Measurements from ENCODE around the gene COL9A2.
A peak's percentile ranks its signal among the peaks of the same experiment; 100 is the strongest.

The COL9A2 gene

DNA sequence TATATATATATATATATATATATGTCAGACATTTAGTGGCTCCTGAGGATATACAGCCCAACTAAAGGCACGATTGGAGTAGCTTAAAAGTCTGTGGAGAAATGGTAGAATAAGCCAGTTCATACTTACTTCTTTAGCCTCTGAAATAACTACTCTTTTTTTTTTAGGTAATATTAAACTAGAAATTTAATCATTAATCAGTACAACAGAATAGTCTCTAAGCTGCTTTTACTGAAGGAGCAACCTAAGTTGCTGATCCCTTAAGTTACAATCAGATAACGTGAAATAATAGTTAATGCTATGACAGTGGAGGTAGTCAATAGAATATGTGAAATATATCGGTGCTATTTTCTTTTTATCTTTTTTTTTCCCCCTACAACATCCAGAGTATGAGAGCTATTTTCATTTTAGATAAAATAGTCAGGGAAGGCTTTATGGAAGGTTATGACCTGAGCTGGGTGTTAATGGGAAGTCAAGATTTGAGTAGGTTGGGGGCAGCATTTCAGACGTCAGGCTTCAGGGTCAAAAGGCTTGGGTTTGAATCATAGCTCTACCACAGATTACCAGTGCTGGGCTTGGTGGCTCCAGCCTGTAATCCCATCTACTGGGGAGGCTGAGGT, 43.4 kb downstream of the COL9A2 start:
- TF ChIP-seq, protein P1, sequence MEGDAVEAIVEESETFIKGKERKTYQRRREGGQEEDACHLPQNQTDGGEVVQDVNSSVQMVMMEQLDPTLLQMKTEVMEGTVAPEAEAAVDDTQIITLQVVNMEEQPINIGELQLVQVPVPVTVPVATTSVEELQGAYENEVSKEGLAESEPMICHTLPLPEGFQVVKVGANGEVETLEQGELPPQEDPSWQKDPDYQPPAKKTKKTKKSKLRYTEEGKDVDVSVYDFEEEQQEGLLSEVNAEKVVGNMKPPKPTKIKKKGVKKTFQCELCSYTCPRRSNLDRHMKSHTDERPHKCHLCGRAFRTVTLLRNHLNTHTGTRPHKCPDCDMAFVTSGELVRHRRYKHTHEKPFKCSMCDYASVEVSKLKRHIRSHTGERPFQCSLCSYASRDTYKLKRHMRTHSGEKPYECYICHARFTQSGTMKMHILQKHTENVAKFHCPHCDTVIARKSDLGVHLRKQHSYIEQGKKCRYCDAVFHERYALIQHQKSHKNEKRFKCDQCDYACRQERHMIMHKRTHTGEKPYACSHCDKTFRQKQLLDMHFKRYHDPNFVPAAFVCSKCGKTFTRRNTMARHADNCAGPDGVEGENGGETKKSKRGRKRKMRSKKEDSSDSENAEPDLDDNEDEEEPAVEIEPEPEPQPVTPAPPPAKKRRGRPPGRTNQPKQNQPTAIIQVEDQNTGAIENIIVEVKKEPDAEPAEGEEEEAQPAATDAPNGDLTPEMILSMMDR (IDR thresholded peaks at IDR 0.05; ENCODE audit: control insufficient read depth, extremely low read depth, insufficient read depth), result no peak
- DNase-seq (ENCODE audit: low read depth), result no peak
- H3K4me3 ChIP-seq (ENCODE audit: low read depth, low read length), result no peak overlapping the region

- no peak for DNase-seq (ENCODE audit: low read depth)
- H3K4me3 ChIP-seq (ENCODE audit: low read depth, low read length), result no peak overlapping the region
- TF ChIP-seq, protein P1 (IDR thresholded peaks at IDR 0.05; ENCODE audit: control insufficient read depth, extremely low read depth, insufficient read depth), result no peak
Observed at GRCh38 chr1:40272653-40273213, 44.4 kb downstream of the COL9A2 start.

DNA sequence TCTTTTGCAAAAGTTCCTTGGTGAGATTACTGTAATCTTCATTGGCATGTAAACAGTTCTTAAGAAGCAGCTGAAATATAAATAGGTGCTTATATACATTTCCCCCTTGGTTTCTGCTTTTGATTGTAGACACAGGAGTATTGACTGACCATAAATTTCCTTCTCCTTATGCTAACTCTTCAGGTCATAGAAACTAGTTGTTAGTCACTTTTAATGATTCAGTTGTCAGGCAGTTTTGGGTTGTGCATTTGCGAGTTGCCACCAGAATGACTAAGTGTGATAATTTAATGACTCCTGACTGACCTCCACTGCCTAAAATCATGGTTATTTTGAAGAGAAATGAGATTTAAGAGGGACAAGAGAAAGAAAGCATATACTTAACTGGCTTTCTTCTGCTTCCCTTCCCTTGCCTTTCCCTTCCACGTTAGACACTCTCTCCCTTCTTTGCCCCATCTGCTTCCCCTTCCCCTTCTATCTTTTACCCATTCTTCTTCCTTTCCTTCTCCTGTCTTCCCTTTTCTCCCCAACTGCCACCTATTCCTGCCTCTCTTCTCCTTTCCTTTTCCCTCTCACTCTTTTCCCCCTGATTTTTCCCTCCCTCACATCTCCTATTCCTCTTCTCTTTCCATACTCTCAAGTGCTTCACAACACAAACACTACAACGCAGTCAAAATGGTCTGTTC, 46.8 kb downstream of the COL9A2 start:
- H3K4me3 ChIP-seq (ENCODE audit: low read depth, low read length), result no peak overlapping the region
- TF ChIP-seq, protein P1 (IDR thresholded peaks at IDR 0.05; ENCODE audit: control insufficient read depth, extremely low read depth, insufficient read depth), result no peak
- no peak for DNase-seq (ENCODE audit: low read depth)

DNA sequence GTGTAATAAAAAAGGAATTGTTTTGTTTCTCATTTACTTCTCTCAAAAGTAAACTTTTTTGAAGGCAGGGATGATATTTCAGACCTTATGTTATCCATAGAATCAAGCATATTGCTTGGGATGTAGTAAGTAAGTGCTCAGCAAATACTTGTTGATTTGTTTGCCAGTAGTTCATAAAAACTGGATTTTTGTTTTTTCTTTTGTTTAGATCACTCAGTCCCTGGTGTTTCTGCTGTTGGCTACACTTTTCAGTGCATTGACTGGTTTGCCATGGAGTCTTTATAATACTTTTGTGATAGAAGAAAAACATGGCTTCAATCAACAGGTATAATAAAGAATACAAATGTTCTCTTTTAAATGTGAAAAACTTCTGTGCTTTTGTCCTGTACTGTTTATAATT, 48.9 kb downstream of the COL9A2 start:
- no peak for DNase-seq (ENCODE audit: low read depth)
- TF ChIP-seq, protein P1 (IDR thresholded peaks at IDR 0.05; ENCODE audit: control insufficient read depth, extremely low read depth, insufficient read depth), result no peak
- H3K4me3 ChIP-seq (ENCODE audit: low read depth, low read length), result no peak overlapping the region

DNA sequence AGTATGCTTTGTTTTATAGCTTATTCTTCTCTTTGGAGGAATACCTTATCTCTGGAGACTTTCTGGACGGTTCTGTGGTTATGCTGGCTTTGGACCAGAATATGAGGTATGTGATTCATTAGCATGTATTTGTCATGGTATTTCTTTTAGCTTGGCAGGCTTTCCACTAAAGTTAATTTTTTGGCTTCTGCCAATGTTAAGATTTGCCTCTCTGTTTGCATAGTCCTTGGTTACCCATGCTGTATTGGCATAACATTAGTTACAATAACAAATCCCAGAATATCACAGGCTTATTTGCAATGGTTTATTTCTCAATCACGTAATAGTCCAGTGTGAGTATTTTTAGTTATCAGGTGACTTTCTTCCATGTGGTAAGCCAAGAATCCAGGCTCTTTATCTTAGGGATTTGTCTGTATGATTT, 49.3 kb downstream of the COL9A2 start:
- no peak overlapping the region for H3K4me3 ChIP-seq (ENCODE audit: low read depth, low read length)
- TF ChIP-seq, protein P1 (IDR thresholded peaks at IDR 0.05; ENCODE audit: control insufficient read depth, extremely low read depth, insufficient read depth), result no peak
- DNase-seq (ENCODE audit: low read depth), result peak; percentile 97

- DNase-seq (ENCODE audit: low read depth), result no peak
- TF ChIP-seq, protein P1 (IDR thresholded peaks at IDR 0.05; ENCODE audit: control insufficient read depth, extremely low read depth, insufficient read depth), result no peak
- H3K4me3 ChIP-seq (ENCODE audit: low read depth, low read length), result no peak overlapping the region
Observed at GRCh38 chr1:40266786-40267535, 50.1 kb downstream of the COL9A2 start.

All from LNCaP clone FGC (cell line).